HepG2 (cell line): ENCODE data around the gene LBX2. TPM values are rescaled to one million over a fixed set of nuclear protein-coding genes. Genes with fewer than 3 reads are reported as not detected.

Experiments used
- ADNP ChIP-seq: sonication (generic); formaldehyde crosslinking; IDR thresholded peaks from 2 replicates; pipeline ENCODE4 v1.4.0; 2020; ENCODE audit warnings: missing genetic modification reagents
- ATF1 ChIP-seq: IDR thresholded peaks from 2 replicates; pipeline ENCODE4 v1.6.1; 2016; ENCODE audit warnings: mild to moderate bottlenecking, control low read depth
- BCL6 ChIP-seq: IDR thresholded peaks from 2 replicates; pipeline ENCODE4 v1.6.1; 2016; ENCODE audit warnings: missing genetic modification reagents, missing compliant biosample characterization
- CBX5 ChIP-seq: sonication (generic); formaldehyde crosslinking; IDR thresholded peaks from 2 replicates; pipeline ENCODE4 v1.4.0; 2020; ENCODE audit warnings: missing genetic modification reagents, borderline replicate concordance
- FOXA1 ChIP-seq, 2 experiments: fragments of 450-650 bp in 1 of 2; sonication (generic) in 1 of 2; formaldehyde crosslinking in 1 of 2; IDR thresholded peaks; 2 replicates each; pipeline versions ENCODE4 v1.4.0 to v1.6.1; 2016 to 2020; ENCODE audit warnings: missing genetic modification reagents in 1 of 2
- FOXJ3 ChIP-seq: sonication (generic); formaldehyde crosslinking; IDR thresholded peaks from 2 replicates; pipeline ENCODE4 v1.4.0; 2020; ENCODE audit warnings: missing genetic modification reagents, mild to moderate bottlenecking, borderline replicate concordance
- GATAD2A ChIP-seq: IDR thresholded peaks from 2 replicates; pipeline ENCODE4 v1.6.1; 2016
- MAFK ChIP-seq, 2 experiments: IDR thresholded peaks in 1 of 2; conservative IDR thresholded peaks in 1 of 2; 2 replicates each; pipeline ENCODE4 v1.6.1; 2011; ENCODE audit warnings: improper control_type of control experiment in 2 of 2, low read length in 2 of 2
- NCOA5 ChIP-seq: sonication (generic); formaldehyde crosslinking; IDR thresholded peaks from 2 replicates; pipeline ENCODE4 v1.4.0; 2020; ENCODE audit warnings: missing genetic modification reagents
- RFX3 ChIP-seq: IDR thresholded peaks from 2 replicates; pipeline ENCODE4 v1.6.1; 2016; ENCODE audit warnings: missing biosample characterization, missing genetic modification reagents
- STAT5B ChIP-seq: sonication (generic); formaldehyde crosslinking; IDR thresholded peaks from 2 replicates; pipeline ENCODE4 v1.4.0; 2020; ENCODE audit warnings: missing genetic modification reagents
- TCF12 ChIP-seq, 2 experiments: fragments of 450-650 bp in 1 of 2; sonication (generic) in 1 of 2; formaldehyde crosslinking in 1 of 2; IDR thresholded peaks; 2 replicates each; pipeline versions ENCODE4 v1.6.1 to v1.8.0; 2017 to 2022; ENCODE audit warnings: antibody characterized with exemption in 1 of 2, mild to moderate bottlenecking in 1 of 2, missing genetic modification reagents in 1 of 2, moderate library complexity in 1 of 2
- ZNF101 ChIP-seq: sonication (generic); formaldehyde crosslinking; IDR thresholded peaks from 2 replicates; pipeline ENCODE4 v1.4.0; 2020; ENCODE audit warnings: mild to moderate bottlenecking, low read depth, missing genetic modification reagents, borderline replicate concordance
- ZNF20 ChIP-seq: sonication (generic); formaldehyde crosslinking; IDR thresholded peaks from 2 replicates; pipeline ENCODE4 v1.4.0; 2020; ENCODE audit warnings: mild to moderate bottlenecking, moderate library complexity, missing genetic modification reagents
- ZNF225 ChIP-seq: sonication (generic); formaldehyde crosslinking; IDR thresholded peaks from 2 replicates; pipeline ENCODE4 v1.4.0; 2020; ENCODE audit warnings: mild to moderate bottlenecking, missing genetic modification reagents
- ZNF256 ChIP-seq: sonication (generic); formaldehyde crosslinking; conservative IDR thresholded peaks from 2 replicates; pipeline ENCODE4 v1.4.0; 2020; ENCODE audit warnings: missing genetic modification reagents
- ZNF737 ChIP-seq: sonication (generic); formaldehyde crosslinking; IDR thresholded peaks from 2 replicates; pipeline ENCODE4 v1.5.0; 2020; ENCODE audit warnings: missing genetic modification reagents, mild to moderate bottlenecking, borderline replicate concordance
- ZNF841 ChIP-seq: sonication (generic); formaldehyde crosslinking; IDR thresholded peaks from 2 replicates; pipeline ENCODE4 v1.8.1; 2023; ENCODE audit warnings: missing genetic modification reagents, borderline replicate concordance
- polyA plus RNA-seq, 8 experiments: library from polyadenylated mRNA; depleted of rRNA in 3 of 8; stranded (reverse) in 7 of 8; unstranded in 1 of 8; fragments of >200 nt; fragmentation: Illumina TruSeq in 4 of 8; extraction: Trizol in 4 of 8; gene quantifications; 2 replicates each; pipeline versions ENCODE4 v1.2.1 to v1.2.3, GENCODE V29; 2011 to 2016; ENCODE audit warnings: low read depth in 4 of 8, missing spikeins in 1 of 8, mixed read lengths in 1 of 8; ENCODE audit not compliant: insufficient read depth in 1 of 8
- total RNA-seq, 5 experiments: library from RNA; depleted of rRNA; stranded (reverse); fragments of >200 nt; fragmentation: Illumina TruSeq; extraction: Trizol; gene quantifications; 2 replicates each; pipeline ENCODE4 v1.2.3, GENCODE V29; 2016; ENCODE audit warnings: low read depth in 1 of 5
- TF ChIP-seq, protein P1 (sequence below): sonication (generic); formaldehyde crosslinking; IDR thresholded peaks from 2 replicates; pipeline ENCODE4 v1.4.0; 2020; ENCODE audit warnings: missing genetic modification reagents
- TF ChIP-seq, protein P2 (sequence below), 2 experiments: sonication (generic) in 1 of 2; formaldehyde crosslinking in 1 of 2; IDR thresholded peaks; 2 replicates each; pipeline versions ENCODE4 v1.4.0 to v1.6.1; 2018 to 2020; ENCODE audit warnings: missing genetic modification reagents in 2 of 2, borderline replicate concordance in 1 of 2, low read depth in 1 of 2, mild to moderate bottlenecking in 1 of 2, missing biosample characterization in 1 of 2
- TF ChIP-seq, protein P3 (sequence below): fragments of 450-650 bp; IDR thresholded peaks from 2 replicates; pipeline ENCODE4 v1.6.1; 2016
- TF ChIP-seq, protein P4 (sequence below): IDR thresholded peaks from 2 replicates; pipeline ENCODE4 v1.6.1; 2016; ENCODE audit warnings: mild to moderate bottlenecking

LBX2 gene
- total and polyA plus RNA-seq, 2 of the 13 experiments (the other 11 are each of a cell fraction or from before 2014, with no cell fraction given) = 6.4 to 8.1 TPM

DNA sequence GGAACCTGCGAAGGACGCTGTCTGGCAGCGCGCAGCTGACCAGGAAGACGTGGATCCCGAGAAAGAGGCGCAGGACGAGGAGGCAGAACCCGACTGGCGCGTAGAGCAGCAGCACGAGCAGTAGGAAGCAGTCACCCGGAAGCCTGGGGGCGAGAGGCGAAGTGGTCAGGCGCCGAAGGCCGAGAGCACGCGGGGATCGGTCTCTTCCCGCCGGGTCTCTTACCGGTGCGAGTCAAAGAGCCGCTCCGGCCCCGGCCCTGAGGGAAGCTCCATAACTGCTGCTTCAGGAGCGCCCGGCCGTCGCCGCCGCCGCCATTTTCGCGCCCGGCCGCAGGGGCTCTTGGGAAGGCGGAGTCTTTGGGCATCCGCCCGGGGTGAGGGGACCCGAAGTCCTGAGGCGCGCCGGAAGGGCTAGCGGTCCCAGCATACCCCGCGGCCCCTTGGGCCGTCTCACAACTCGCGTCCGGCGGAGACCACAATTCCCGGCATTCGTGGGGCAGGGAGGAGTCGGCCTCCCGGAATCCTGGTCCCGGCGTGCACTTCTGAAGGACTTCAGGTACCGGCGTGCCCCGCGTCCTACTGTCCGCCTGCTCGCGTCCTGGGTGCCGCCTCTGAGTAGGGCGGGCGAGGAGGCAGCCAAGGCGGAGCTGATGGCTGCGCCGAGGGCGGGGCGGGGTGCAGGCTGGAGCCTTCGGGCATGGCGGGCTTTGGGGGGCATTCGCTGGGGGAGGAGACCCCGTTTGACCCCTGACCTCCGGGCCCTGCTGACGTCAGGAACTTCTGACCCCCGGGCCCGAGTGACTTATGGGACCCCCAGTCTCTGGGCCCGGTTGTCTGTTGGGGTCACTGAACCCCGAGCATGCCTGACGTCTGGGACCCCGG lies 30.2 kb upstream of the LBX2 start, which contains the start of the genes AUP1 and HTRA2 (continued):
- TF ChIP-seq, protein P1, sequence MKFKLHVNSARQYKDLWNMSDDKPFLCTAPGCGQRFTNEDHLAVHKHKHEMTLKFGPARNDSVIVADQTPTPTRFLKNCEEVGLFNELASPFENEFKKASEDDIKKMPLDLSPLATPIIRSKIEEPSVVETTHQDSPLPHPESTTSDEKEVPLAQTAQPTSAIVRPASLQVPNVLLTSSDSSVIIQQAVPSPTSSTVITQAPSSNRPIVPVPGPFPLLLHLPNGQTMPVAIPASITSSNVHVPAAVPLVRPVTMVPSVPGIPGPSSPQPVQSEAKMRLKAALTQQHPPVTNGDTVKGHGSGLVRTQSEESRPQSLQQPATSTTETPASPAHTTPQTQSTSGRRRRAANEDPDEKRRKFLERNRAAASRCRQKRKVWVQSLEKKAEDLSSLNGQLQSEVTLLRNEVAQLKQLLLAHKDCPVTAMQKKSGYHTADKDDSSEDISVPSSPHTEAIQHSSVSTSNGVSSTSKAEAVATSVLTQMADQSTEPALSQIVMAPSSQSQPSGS (CRISPR knock-in tag) = peak; percentile 89
- TF ChIP-seq ZNF841 = no peak
- 0 out of 2 replicates have a peak, but pooled peaks have one; percentile 27 for TF ChIP-seq BCL6 (CRISPR knock-in tag)
- 0 out of 2 replicates have a peak, but pooled peaks have one; percentile 35 for TF ChIP-seq ZNF256
- peak; percentile 80; the same call in 1 of the 2 replicates for TF ChIP-seq ATF1 (CRISPR knock-in tag)
- TF ChIP-seq, protein P2, sequence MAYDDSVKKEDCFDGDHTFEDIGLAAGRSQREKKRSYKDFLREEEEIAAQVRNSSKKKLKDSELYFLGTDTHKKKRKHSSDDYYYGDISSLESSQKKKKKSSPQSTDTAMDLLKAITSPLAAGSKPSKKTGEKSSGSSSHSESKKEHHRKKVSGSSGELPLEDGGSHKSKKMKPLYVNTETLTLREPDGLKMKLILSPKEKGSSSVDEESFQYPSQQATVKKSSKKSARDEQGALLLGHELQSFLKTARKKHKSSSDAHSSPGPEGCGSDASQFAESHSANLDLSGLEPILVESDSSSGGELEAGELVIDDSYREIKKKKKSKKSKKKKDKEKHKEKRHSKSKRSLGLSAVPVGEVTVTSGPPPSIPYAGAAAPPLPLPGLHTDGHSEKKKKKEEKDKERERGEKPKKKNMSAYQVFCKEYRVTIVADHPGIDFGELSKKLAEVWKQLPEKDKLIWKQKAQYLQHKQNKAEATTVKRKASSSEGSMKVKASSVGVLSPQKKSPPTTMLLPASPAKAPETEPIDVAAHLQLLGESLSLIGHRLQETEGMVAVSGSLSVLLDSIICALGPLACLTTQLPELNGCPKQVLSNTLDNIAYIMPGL (CRISPR knock-in tag; IDR thresholded peaks at IDR 0.05; ENCODE audit: borderline replicate concordance in 1 of 2, low read depth in 1 of 2) = peak; percentile 72 to 92
- TF ChIP-seq FOXJ3 (CRISPR knock-in tag) = peak; percentile 61; the same call in 1 of the 2 replicates
- TF ChIP-seq ZNF20 (CRISPR knock-in tag) = peak; percentile 93
- no peak for TF ChIP-seq NCOA5
- TF ChIP-seq ZNF225 (CRISPR knock-in tag) = no peak
- TF ChIP-seq RFX3 (CRISPR knock-in tag) = no peak
- no peak for TF ChIP-seq FOXA1 (IDR thresholded peaks at IDR 0.05)
- 0 out of 2 replicates have a peak, but pooled peaks have one; percentile 4 for TF ChIP-seq FOXA1 (CRISPR knock-in tag; IDR thresholded peaks at IDR 0.05)
- TF ChIP-seq TCF12 (IDR thresholded peaks at IDR 0.05) = no peak
- TF ChIP-seq TCF12 (CRISPR knock-in tag; IDR thresholded peaks at IDR 0.05) = peak; percentile 82; the same call in 1 of the 2 replicates
- peak; percentile 91; the same call in 1 of the 2 replicates for TF ChIP-seq ZNF101 (CRISPR knock-in tag)
- TF ChIP-seq ZNF737 (CRISPR knock-in tag) = 0 out of 2 replicates have a peak, but pooled peaks have one; percentile 42
- TF ChIP-seq STAT5B (CRISPR knock-in tag) = no peak
- TF ChIP-seq CBX5 (CRISPR knock-in tag) = 0 out of 2 replicates have a peak, but pooled peaks have one; percentile 83
- TF ChIP-seq GATAD2A (CRISPR knock-in tag) = peak; percentile 62
- peak in 1 of 2 experiments; percentile 4; a peak in 1 of 4 replicates for TF ChIP-seq MAFK (conservative IDR thresholded peaks at IDR 0.05 in 1 of 2, IDR thresholded peaks at IDR 0.05 in 1 of 2; ENCODE audit: low read length in 2 of 2)
- TF ChIP-seq, protein P3, sequence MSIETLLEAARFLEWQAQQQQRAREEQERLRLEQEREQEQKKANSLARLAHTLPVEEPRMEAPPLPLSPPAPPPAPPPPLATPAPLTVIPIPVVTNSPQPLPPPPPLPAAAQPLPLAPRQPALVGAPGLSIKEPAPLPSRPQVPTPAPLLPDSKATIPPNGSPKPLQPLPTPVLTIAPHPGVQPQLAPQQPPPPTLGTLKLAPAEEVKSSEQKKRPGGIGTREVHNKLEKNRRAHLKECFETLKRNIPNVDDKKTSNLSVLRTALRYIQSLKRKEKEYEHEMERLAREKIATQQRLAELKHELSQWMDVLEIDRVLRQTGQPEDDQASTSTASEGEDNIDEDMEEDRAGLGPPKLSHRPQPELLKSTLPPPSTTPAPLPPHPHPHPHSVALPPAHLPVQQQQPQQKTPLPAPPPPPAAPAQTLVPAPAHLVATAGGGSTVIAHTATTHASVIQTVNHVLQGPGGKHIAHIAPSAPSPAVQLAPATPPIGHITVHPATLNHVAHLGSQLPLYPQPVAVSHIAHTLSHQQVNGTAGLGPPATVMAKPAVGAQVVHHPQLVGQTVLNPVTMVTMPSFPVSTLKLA = peak; percentile 71
- TF ChIP-seq, protein P4, sequence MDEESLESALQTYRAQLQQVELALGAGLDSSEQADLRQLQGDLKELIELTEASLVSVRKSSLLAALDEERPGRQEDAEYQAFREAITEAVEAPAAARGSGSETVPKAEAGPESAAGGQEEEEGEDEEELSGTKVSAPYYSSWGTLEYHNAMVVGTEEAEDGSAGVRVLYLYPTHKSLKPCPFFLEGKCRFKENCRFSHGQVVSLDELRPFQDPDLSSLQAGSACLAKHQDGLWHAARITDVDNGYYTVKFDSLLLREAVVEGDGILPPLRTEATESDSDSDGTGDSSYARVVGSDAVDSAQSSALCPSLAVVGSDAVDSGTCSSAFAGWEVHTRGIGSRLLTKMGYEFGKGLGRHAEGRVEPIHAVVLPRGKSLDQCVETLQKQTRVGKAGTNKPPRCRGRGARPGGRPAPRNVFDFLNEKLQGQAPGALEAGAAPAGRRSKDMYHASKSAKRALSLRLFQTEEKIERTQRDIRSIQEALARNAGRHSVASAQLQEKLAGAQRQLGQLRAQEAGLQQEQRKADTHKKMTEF (CRISPR knock-in tag) = peak; percentile 98
- no peak for TF ChIP-seq ADNP (CRISPR knock-in tag)
